Stimulated activated CD4-positive, alpha-beta T cell treated with anti-CD3 and anti-CD28 coated beads, Interleukin-1b, Interleukin-23, amount 100 ng/mL, for 4 hours (primary cell): ENCODE results near the gene PLIN5.

Experiments
- DNase-seq, 2 donors: peaks; one replicate each; pipeline ENCODE4 v3.0.0-alpha.2; 2020; ENCODE audit warnings: low read depth in 2 of 2

Gene PLIN5

DNA sequence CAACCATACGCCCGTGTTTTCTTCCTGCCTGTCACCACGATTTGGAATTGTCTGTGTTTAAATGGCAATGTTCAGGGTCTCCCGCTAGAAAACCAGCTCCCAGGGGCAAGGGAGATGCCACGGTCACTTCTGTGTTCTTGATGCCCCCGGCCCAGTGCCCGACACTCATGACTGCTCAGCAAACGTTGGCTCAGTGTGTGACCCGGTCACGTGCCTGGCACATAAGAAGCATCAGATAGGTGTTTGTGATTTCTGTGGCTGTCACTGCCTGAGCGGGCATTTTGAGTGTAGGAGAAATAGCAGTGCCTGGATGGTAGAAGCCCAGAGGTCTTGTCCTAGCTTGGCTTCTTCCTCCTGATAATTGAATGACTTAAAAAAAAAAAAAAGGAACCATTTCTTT lies 47.5 kb downstream of the PLIN5 start:
- no peak for DNase-seq

- no peak for DNase-seq
Measured at GRCh38 chr19:4483385-4483784, 51.6 kb downstream of the PLIN5 start.

- DNase-seq: no peak
Measured at GRCh38 chr19:4482721-4483364, 52.2 kb downstream of the PLIN5 start.

- no peak for DNase-seq
Measured at GRCh38 chr19:4477034-4477801, 57.8 kb downstream of the PLIN5 start.

DNA sequence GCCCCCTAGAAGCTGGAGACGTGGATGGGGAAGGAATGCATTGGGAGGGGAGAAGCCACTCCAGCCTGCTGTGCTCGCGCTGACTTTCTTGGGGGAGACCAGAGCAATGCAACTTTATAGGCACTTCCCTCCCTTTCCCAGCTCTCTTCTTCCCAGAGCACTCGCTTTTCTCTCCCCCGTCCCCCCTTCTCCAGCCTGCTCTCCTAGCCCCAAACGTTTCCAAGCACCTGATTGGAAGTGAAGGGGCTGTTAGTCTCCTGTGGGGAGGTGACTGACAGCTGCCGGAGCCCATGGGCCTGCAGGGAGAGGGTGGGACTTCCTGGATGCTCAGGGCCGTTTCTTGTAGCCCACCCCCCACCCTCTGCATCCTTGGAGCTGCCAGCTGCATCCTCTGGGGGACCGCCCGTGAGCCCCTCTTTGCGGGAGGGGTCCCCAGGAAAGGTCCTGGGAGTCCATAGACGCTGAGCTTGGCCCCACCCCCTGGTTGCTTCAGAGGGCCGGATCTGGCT lies 60.5 kb downstream of the PLIN5 start:
- DNase-seq: no peak

DNA sequence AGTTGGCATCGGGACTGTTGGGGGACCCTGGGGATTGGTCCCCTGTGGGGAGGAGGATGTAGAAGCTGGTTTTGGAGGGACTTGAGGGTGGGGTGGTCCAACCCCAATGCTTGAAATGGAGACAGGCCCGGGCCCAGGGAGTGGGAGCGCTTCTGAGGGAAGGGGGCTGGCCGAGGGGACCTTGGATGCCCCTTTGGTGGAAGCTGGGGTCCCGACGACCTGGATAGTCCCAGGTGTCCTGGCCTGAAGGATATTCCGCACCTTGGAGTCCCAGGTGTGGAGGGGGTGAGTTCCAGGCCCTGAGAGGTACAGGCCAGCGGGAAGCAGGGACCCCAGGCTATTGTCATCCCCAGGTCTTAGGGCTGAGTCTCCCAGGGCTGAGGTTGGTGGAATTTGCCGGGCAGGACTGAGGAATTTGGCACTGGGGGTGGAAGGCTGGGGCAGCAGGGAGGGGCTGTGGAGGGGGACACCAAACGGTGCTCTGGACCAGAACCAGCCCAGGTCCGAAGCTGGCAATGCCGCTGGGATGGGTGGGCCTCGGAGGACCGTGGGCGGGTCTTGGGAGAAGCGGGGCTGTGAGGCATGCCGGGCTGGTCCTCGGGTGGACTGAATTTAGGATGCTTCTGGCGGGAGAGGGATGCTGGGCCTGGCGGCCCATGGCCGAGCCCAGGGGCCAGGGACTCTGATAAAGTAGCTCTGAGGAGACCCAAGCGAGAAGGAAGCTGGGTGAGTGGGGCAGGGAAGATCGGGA lies 61.1 kb downstream of the PLIN5 start:
- no peak for DNase-seq

GRCh38 chr19:4473011-4473762 lies 61.8 kb downstream of the PLIN5 start:
- DNase-seq: no peak
